Central memory CD8-positive, alpha-beta T cell (primary cell): ENCODE data around the gene MDH2.
"Not testable (repeated sequence)": the region's sequence is repeated elsewhere in the genome, so short reads cannot be mapped to it uniquely, and the experiment has no call there.

ENCODE experiments used
- ATAC-seq: fragments of 150-1000 bp; cut with Tn5 transposase; replicated peaks from 2 replicates; pipeline ENCODE4 v1.10.0; 2022; ENCODE audit warnings: mild to moderate bottlenecking, moderate FRiP score, moderate number of reproducible peaks; ENCODE audit not compliant: poor library complexity, severe bottlenecking; ENCODE audit errors: extremely low read depth
- DNase-seq, 2 donors: peaks; one replicate each; pipeline ENCODE4 v3.0.0; 2021; ENCODE audit warnings: low spot score in 2 of 2
- H3K27ac Mint-ChIP-seq: one replicate; pipeline ENCODE4 v1.8.0; 2022; ENCODE audit warnings: low read depth, mild to moderate bottlenecking, moderate library complexity, mixed read lengths
- H3K27me3 Mint-ChIP-seq: one replicate; pipeline ENCODE4 v1.8.0; 2022; ENCODE audit warnings: mixed read lengths
- H3K36me3 Mint-ChIP-seq: one replicate; pipeline ENCODE4 v1.8.0; 2022; ENCODE audit warnings: mild to moderate bottlenecking, moderate library complexity, mixed read lengths; ENCODE audit not compliant: insufficient read depth
- H3K4me1 Mint-ChIP-seq: one replicate; pipeline ENCODE4 v1.8.0; 2022; ENCODE audit warnings: mixed read lengths
- H3K4me3 Mint-ChIP-seq: one replicate; pipeline ENCODE4 v1.8.0; 2022; ENCODE audit warnings: mild to moderate bottlenecking, moderate library complexity, mixed read lengths
- H3K9me3 Mint-ChIP-seq: one replicate; pipeline ENCODE4 v1.8.0; 2022; ENCODE audit warnings: mixed read lengths

The MDH2 gene

DNA sequence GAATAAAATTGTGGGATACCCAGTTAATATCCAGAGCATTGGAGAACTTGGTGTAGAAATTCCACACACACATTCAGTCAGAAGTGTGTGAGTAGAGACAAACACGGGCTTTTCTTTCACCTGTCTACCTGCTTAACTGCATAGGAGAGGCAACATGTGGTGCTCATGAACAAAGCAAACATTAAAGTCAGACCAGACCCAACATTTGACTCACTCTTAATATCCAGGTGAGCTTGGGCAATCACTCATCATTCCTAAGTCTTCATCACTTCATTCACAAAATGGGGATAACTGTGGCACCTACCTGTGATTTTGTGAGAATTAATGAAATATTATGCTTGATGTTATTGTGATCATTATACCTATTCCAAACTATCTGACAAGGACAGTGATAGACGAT lies 36.2 kb downstream of the MDH2 start:
- not testable (repeated sequence) for H3K4me3 Mint-ChIP-seq, H3K27ac Mint-ChIP-seq, H3K9me3 Mint-ChIP-seq, DNase-seq, H3K36me3 Mint-ChIP-seq, H3K4me1 Mint-ChIP-seq, ATAC-seq
- peaks cover 49% of the 10 kb centered on the region for H3K27me3 Mint-ChIP-seq

DNA sequence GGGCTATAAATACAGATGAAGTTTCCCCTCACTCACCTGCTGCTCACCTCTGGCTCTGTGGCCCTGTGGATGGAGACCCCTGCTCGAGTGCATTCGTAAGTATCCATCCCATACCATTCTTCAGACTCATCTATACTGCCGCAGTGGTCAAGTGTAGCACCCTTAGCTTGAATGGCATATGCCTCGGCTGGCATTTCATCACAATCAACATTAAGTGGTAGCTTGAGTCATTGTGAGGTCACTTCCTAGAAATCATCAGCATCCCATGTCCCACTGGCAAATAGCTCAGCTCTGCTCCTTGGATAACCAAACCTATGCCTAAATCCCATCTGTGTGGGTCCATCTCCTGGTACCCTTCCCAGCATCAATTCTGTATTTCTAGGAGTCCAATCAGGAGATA lies 38.2 kb downstream of the MDH2 start:
- no peaks in the 10 kb centered on the region for H3K9me3 Mint-ChIP-seq
- DNase-seq (no peak), ATAC-seq (no peak)
- no peak overlapping the region for H3K4me3 Mint-ChIP-seq
- H3K27ac Mint-ChIP-seq, result no peak overlapping the region
- H3K27me3 Mint-ChIP-seq, result peaks cover 43% of the 10 kb centered on the region
- H3K36me3 Mint-ChIP-seq, result no peaks in the 10 kb centered on the region
- H3K4me1 Mint-ChIP-seq, result no peaks in the 10 kb centered on the region

DNA sequence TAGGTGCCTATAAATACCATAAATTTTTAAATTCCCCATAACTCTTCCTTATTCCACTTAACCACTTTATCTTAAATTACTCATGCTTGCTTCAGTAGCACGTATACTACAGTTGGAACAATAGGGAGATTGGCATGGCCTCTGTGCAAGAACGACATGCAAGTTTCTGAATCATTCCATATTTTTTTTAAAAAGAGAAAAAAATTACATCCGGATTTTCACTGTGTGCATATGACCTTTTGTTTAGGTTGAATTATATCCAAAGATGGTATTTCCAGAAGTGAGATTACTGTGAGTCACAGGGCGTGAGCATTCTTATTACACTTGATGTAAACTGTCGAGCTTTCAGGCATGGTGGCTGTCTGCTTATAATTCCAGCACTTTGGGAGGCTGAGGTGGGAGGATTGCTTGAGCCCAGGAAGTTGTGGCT lies 39.5 kb downstream of the MDH2 start:
- peaks cover 50% of the 10 kb centered on the region for H3K27me3 Mint-ChIP-seq
- not testable (repeated sequence) for H3K9me3 Mint-ChIP-seq, ATAC-seq, DNase-seq, H3K27ac Mint-ChIP-seq, H3K4me3 Mint-ChIP-seq, H3K36me3 Mint-ChIP-seq, H3K4me1 Mint-ChIP-seq

DNA sequence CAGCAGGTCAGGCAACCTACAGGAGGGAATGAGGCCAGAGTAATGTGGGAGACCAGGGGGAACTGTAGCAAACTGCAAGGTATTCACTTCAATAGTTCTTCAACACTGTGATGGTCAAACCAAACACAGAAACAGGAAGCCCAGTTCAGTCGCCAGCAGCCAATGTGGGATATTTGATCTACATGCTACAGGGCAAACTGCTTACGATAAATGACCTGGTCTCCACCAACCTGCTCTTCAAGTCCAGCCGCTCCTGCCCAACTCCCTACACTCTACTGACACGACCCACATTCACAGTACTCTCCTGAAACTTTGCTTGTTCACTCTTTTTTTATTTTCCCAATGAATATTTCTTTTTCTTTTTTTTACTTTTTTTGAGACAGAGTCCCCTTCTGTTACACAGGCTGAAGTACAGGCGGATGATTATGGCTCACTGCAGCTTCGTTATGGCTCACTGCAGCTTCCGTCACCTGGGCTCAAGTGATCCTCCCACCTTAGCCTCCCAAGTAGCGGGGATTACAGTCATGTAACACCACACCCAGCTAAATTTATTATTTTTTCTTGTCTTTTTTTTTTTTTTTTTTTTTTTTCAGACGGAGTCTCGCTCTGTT lies 42.1 kb downstream of the MDH2 start:
- H3K9me3 Mint-ChIP-seq, result no peaks in the 10 kb centered on the region
- no peak overlapping the region for H3K27ac Mint-ChIP-seq
- peaks cover 39% of the 10 kb centered on the region for H3K27me3 Mint-ChIP-seq
- no peaks in the 10 kb centered on the region for H3K4me1 Mint-ChIP-seq
- DNase-seq (no peak), ATAC-seq (no peak)
- no peak overlapping the region for H3K4me3 Mint-ChIP-seq
- no peaks in the 10 kb centered on the region for H3K36me3 Mint-ChIP-seq

DNA sequence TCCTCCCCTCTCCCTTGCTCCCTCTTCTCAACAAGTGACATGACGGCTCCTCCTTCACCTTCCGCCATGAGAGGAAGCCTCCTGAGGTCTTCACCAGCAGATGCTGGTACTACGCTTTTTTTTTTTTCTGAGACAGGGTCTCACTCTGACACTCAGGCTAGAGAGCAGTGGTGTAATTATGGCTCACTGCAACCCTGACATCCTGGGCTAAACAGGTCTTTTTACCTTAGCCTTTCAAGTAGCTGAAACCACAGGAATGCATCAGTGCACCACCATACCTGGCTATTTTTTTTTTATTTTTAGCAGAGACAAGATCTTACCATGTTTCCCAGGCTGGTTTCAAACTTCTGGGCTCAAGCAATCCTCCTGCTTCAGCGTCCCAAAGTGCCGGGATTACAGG lies 43.6 kb downstream of the MDH2 start:
- DNase-seq, result no peak
- H3K4me3 Mint-ChIP-seq, result no peak overlapping the region
- no peaks in the 10 kb centered on the region for H3K36me3 Mint-ChIP-seq
- no peak for ATAC-seq
- no peak overlapping the region for H3K27ac Mint-ChIP-seq
- H3K9me3 Mint-ChIP-seq, result no peaks in the 10 kb centered on the region
- no peaks in the 10 kb centered on the region for H3K4me1 Mint-ChIP-seq
- H3K27me3 Mint-ChIP-seq, result peaks cover 39% of the 10 kb centered on the region

DNA sequence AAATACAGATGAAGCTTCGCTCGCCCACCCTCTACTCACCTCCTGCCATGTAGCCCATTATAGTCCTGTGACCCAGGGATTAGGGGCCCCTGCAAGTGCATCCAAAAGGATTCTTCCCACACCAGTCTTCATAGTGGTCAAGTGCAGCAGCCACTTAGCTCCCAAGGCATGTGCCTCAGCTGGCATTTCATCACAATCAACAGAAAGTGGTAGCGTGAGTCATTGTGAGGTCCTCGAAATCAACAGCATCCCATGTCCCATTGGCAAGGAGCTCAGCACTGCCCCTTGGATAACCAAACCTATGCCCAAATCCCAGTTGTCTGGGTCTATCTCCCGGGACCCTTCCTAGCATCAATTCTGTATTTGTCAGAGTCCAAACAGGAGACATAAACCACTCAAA lies 45.6 kb downstream of the MDH2 start:
- H3K27ac Mint-ChIP-seq, H3K36me3 Mint-ChIP-seq: not testable (repeated sequence)

DNA sequence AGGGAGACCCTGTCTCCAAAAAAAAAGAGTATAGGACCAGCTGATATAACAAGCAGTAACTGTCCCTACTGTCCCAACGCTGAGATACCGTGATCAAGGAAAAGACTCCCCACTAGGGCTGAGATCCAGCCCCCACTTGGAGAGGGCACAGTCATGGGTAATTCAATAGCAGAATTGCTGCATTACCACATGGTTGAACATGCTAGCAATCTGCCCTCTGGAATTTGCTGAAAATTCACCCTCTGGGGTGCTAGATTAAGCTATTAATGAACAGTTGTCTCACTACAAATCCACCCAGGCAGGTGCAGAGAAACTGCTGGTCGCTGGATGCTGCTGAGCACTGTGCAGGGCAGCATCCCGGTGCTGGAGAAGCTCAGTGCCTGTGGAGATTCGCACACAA lies 46.4 kb downstream of the MDH2 start:
- H3K9me3 Mint-ChIP-seq, ATAC-seq, H3K36me3 Mint-ChIP-seq, H3K4me1 Mint-ChIP-seq, H3K27ac Mint-ChIP-seq, H3K4me3 Mint-ChIP-seq, DNase-seq: not testable (repeated sequence)
- H3K27me3 Mint-ChIP-seq, result peaks cover 40% of the 10 kb centered on the region

More for the DNA sequence above, 45.6 kb downstream of the MDH2 start:
- not testable (repeated sequence) for H3K4me1 Mint-ChIP-seq, H3K9me3 Mint-ChIP-seq, DNase-seq, ATAC-seq, H3K4me3 Mint-ChIP-seq
- H3K27me3 Mint-ChIP-seq, result peaks cover 40% of the 10 kb centered on the region

DNA sequence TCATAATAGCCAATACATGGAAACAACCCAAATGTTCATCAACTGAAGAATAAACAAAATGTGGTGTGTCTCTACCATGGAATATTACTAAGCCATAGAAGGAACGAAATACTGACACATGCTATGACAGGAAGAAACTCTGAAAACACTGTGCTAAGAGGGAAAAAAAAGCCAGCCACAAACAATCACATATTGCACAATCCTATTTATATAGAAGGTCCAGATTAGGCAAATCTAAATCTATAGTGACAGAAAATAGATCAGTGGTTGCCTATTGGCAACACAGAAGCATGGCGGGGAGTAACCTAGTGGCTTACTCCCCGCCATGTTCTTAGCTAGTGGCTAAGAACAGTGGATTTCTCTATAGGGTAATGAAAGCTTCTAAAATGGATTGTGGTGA lies 48.0 kb downstream of the MDH2 start:
- no peak overlapping the region for H3K4me3 Mint-ChIP-seq

DNA sequence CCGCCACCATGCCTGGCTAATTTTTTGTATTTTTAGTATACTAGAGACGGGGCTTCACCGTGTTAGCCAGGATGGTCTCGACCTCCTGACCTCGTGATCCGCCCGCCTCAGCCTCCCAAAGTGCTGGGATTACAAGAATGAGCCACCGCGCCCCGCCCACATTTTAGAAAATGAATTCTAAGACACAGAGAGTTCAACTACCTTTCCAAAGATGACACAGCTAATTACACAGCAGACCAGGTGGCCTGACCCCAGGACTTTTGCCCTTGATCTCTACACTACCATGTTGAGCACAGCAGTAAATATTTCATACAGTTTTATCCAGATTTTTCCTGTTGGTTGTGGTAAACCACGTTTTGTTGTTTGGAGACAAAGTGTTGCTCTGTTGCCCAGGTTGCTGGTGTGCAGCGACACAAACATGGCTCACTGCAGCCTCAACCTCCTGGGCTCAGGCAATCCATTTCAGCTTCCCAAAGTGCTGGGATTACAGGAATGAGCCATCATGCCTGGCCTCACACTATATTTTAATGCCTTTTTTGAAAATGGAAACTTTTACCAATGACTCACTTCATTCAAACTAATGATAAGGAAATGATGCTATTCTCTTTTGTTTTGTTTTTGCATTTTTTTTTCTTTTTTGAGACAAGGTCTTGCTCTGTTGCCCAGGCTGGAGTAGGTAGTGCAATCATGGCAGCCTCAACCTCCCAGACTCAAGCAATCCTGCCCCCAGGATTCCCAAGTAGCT lies 54.0 kb downstream of the MDH2 start:
- ATAC-seq, H3K27ac Mint-ChIP-seq, H3K9me3 Mint-ChIP-seq, H3K4me3 Mint-ChIP-seq, H3K27me3 Mint-ChIP-seq, DNase-seq, H3K4me1 Mint-ChIP-seq, H3K36me3 Mint-ChIP-seq: not testable (repeated sequence)

More for the DNA sequence above, 48.0 kb downstream of the MDH2 start:
- H3K36me3 Mint-ChIP-seq, result no peaks in the 10 kb centered on the region
- ATAC-seq, result no peak
- no peaks in the 10 kb centered on the region for H3K9me3 Mint-ChIP-seq
- no peaks in the 10 kb centered on the region for H3K4me1 Mint-ChIP-seq
- peaks cover 29% of the 10 kb centered on the region for H3K27me3 Mint-ChIP-seq
- DNase-seq, result no peak
- no peak overlapping the region for H3K27ac Mint-ChIP-seq

DNA sequence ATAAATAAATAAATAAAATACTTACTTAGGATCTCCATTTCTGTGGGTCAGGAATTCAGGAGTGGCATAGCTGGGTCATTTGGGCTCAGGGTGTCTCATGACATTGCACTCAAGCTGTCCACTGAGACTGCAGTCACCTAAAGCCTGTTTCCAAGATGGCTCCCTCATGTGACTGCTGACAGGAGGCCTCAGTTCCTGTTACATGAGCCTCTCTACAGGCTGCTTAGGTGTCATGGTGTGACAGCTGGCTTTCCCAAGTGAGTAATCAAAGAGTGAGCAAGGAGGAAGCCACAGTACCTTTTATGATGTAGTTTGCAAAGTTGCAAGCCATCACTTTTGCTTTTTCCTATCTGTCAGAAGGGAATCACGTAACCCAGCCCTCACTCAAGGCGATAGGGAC lies 55.9 kb downstream of the MDH2 start:
- not testable (repeated sequence) for ATAC-seq, H3K4me3 Mint-ChIP-seq, H3K9me3 Mint-ChIP-seq

DNA sequence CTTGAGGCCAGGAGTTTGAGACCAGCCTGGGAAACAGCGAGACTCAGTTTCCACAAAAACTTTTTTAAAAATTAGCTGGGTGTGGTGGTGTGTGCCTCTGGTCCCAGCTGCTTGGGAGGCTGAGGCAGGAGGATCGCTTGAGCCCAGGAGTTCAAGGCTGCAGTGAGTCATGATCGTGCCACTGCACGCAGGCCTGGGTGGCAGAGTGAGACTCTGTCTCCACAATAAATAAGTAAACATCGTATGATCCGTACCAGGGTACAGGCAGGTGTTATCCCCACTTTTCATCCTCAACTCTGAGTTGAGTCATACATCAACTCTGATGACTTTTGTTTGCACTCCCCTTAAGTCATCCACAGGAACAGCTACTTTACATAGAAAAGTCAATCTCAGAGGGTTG lies 58.2 kb downstream of the MDH2 start:
- H3K4me3 Mint-ChIP-seq, H3K9me3 Mint-ChIP-seq, H3K4me1 Mint-ChIP-seq, H3K27ac Mint-ChIP-seq, ATAC-seq, H3K27me3 Mint-ChIP-seq, DNase-seq, H3K36me3 Mint-ChIP-seq: not testable (repeated sequence)

More for the DNA sequence above, 55.9 kb downstream of the MDH2 start:
- not testable (repeated sequence) for DNase-seq, H3K4me1 Mint-ChIP-seq, H3K27me3 Mint-ChIP-seq, H3K27ac Mint-ChIP-seq, H3K36me3 Mint-ChIP-seq

DNA sequence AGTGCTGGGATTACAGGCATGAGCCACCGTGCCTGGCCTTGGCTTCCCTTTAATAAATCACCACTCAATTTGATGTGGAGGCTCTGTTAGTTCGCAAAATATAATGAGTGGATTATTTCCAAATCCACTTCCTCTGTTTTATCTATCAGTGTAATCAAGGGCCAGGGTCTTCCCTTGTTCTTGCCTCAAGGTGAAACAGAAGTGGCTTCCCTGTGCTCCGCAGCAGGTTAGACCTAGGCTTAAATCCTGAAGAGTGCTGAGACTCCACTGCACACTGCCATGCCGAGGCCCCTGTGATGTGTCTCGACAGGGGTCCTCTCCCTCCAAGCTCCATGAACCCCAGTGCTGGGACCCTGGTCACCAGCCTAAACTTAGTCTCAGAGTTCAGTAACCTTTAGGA lies 59.0 kb downstream of the MDH2 start:
- Mint-ChIP-seq H3K27ac (no peak overlapping the region), H3K27me3 (peaks cover 5% of the 10 kb centered on the region), H3K36me3 (peaks cover 1% of the 10 kb centered on the region), H3K4me1 (no peaks in the 10 kb centered on the region), H3K4me3 (no peak overlapping the region), H3K9me3 (no peaks in the 10 kb centered on the region)
- no peak for ATAC-seq
- no peak for DNase-seq

DNA sequence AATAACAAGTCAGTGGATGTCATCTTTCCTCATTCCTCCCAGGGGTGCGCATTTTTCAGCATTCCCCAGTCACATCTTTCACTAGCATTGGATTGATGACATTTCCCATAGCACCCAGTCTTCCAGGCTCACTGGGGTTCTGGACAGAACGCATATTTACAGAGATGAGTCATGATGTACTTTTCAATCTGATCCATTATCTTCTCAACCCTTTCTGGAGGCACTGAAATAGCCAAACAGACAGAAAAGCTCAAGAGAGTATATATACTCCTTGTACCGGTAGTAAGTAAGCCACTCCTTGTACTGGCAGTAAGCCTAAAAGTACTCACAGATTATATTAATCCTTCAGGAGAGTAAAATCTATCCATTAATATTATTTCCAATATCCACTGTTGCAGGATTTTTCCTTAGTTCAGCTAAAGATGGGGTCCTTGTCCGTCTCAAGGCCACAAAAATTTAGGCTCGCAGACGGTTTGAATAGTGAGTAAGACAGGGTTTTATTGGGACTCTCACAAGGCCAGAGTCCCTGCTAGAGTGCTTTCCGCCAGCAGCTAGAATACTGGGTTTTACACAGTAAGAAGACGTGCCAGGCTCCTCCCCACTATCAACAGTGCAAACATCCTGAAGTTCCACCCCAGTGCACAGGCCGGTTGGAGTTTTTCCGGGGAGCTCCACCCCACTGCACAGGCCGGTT lies 60.8 kb downstream of the MDH2 start:
- Mint-ChIP-seq H3K27me3 (peaks cover 9% of the 10 kb centered on the region), H3K27ac (no peak overlapping the region), H3K4me1 (no peaks in the 10 kb centered on the region), H3K36me3 (no peaks in the 10 kb centered on the region), H3K9me3 (no peaks in the 10 kb centered on the region), H3K4me3 (no peak overlapping the region)
- DNase-seq, result no peak
- no peak for ATAC-seq
